Stomach smooth muscle (tissue), 2 donors: ENCODE data around the gene KRTAP4-2.
"Not testable (repeated sequence)": the region's sequence is repeated elsewhere in the genome, so short reads cannot be mapped to it uniquely, and the experiment has no call there.

Source experiments
- H3K27ac ChIP-seq: one replicate; pipeline ENCODE4 v1.7.0; 2013; ENCODE audit warnings: mild to moderate bottlenecking, low read length, inconsistent platforms
- H3K27me3 ChIP-seq, 2 donors: one replicate each; pipeline ENCODE4 v1.7.0; 2013; ENCODE audit warnings: low read length in 2 of 2; ENCODE audit not compliant: insufficient read depth in 2 of 2, control insufficient read depth in 1 of 2
- H3K36me3 ChIP-seq, 2 donors: one replicate each; pipeline ENCODE4 v1.7.0; 2013; ENCODE audit warnings: low read length in 2 of 2; ENCODE audit not compliant: control insufficient read depth in 2 of 2, insufficient read depth in 2 of 2
- H3K4me1 ChIP-seq: one replicate; pipeline ENCODE4 v1.7.0; 2013; ENCODE audit warnings: low read length; ENCODE audit not compliant: control insufficient read depth, insufficient read depth
- H3K4me3 ChIP-seq, 2 donors: one replicate each; pipeline ENCODE4 v1.7.0; 2013; ENCODE audit warnings: low read length in 2 of 2
- H3K9ac ChIP-seq, 2 donors: one replicate each; pipeline ENCODE4 v1.7.0; 2013; ENCODE audit warnings: low read length in 2 of 2, mild to moderate bottlenecking in 1 of 2
- H3K9me3 ChIP-seq, 2 donors: one replicate each; pipeline ENCODE4 v1.7.0; 2013; ENCODE audit warnings: low read length in 2 of 2; ENCODE audit not compliant: control insufficient read depth in 2 of 2
- donor health status: healthy.
- donor health status: Pancreatic carcinoma.

KRTAP4-2 gene

DNA sequence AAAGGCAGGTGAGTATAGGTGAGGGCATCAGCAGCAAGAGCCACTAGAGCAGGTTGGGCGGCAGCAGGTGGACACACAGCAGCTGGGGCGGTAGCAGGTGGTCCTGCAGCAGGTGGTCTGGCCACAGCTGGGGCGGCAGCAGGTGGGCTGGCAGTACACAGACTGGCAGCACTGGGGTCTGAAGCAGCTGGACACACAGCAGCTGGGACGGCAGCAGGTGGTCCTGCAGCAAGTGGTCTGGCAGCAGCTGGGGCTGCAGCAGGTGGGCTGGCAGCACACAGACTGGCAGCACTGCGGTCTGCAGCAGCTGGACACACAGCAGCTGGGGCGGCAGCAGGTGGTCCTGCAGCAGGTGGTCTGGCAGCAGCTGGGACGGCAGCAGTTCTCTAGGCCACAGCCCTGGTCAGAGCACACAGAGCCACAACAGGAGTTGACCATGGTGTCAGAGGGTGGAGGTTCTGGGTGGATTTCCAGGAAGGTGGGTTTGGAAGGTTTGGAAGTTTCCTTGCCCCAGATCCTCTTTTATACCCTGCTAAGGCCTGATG, at the start of gene KRTAP4-2:
Gene KRTAP4-2 (minus strand): TSS at position 495 of the 545 bp plus-strand sequence. CDS start 57 bp downstream, at position 438.
- H3K4me1 ChIP-seq = no peaks in the 10 kb centered on the region
- no peaks in the 10 kb centered on the region for H3K36me3 ChIP-seq
- no peak within 1 kb of the TSS for H3K4me3 ChIP-seq
- peaks cover 0 to 9% of the 10 kb centered on the region in 2 donors for H3K27me3 ChIP-seq
- H3K9ac ChIP-seq = no peak within 1 kb of the TSS
- no peaks in the 10 kb centered on the region for H3K9me3 ChIP-seq
- H3K27ac ChIP-seq = no peak within 1 kb of the TSS

DNA sequence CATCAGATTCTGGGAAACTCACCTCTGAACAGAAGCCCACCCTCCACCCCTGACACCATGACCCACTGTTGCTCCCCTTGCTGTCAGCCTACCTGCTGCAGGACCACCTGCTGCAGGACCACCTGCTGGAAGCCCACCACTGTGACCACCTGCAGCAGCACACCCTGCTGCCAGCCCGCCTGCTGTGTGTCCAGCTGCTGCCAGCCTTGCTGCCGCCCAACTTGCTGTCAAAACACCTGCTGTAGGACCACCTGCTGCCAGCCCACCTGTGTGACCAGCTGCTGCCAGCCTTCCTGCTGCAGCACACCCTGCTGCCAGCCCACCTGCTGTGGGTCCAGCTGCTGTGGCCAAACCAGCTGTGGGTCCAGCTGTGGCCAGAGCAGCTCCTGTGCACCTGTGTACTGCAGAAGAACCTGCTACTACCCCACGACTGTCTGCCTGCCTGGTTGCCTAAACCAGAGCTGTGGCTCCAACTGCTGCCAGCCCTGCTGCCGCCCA, 48.6 kb upstream of the KRTAP4-2 start, which contains the start of gene KRTAP9-2:
Gene KRTAP9-2 (plus strand): TSS at position 51 of the 498 bp plus-strand sequence. CDS start 7 bp downstream, at position 58.
- H3K4me1 ChIP-seq, H3K36me3 ChIP-seq, H3K4me3 ChIP-seq, H3K27me3 ChIP-seq, H3K9me3 ChIP-seq, H3K9ac ChIP-seq, H3K27ac ChIP-seq: not testable (repeated sequence)

DNA sequence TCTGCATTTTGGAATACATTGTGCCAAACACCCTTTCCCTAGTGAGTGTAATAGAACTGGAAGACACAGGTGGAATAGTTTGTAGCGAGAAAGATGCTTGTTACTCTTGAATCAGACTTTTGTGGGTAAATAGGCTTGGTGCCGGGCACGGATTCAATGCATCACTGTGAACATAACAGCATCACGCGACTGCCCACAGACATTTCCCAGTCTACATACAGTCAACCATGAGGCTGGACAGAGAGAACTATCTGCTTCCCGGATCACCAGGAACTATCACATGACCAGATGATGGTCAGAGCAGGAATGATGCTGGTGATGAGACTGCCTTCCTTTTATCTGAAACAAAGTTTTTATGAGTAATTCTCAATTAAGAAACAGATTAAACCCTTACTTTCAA, 48.0 kb upstream of the KRTAP4-2 start:
- H3K9ac ChIP-seq = no peak overlapping the region
- H3K4me1 ChIP-seq = no peaks in the 10 kb centered on the region
- H3K27me3 ChIP-seq = peaks cover 0 to 5% of the 10 kb centered on the region in 2 donors
- H3K4me3 ChIP-seq = no peak overlapping the region
- no peaks in the 10 kb centered on the region for H3K9me3 ChIP-seq
- no peaks in the 10 kb centered on the region for H3K36me3 ChIP-seq
- no peak overlapping the region for H3K27ac ChIP-seq

DNA sequence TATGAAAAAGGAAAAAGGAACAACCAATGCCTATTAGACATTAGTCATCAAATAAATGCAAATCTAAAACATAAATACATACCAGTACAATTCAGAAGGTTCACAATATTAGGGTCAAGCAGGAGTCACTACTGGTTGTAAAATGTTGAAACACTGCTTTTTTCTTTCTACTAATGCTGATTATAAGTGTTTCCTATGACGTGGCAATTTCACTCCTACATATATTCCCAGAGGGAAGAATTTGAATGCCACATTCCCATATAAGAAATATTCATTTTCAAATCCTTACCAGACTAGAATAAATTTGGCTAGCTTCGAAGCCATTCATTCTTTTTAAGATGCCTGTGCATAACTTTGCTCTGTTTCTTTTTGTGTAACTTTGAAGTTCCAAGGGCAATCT, 45.8 kb upstream of the KRTAP4-2 start:
- H3K27ac ChIP-seq = no peak overlapping the region
- H3K4me3 ChIP-seq = no peak overlapping the region
- no peaks in the 10 kb centered on the region for H3K9me3 ChIP-seq
- no peaks in the 10 kb centered on the region for H3K36me3 ChIP-seq
- peaks cover 0 to 3% of the 10 kb centered on the region in 2 donors for H3K27me3 ChIP-seq
- H3K4me1 ChIP-seq = no peaks in the 10 kb centered on the region
- H3K9ac ChIP-seq = no peak overlapping the region

DNA sequence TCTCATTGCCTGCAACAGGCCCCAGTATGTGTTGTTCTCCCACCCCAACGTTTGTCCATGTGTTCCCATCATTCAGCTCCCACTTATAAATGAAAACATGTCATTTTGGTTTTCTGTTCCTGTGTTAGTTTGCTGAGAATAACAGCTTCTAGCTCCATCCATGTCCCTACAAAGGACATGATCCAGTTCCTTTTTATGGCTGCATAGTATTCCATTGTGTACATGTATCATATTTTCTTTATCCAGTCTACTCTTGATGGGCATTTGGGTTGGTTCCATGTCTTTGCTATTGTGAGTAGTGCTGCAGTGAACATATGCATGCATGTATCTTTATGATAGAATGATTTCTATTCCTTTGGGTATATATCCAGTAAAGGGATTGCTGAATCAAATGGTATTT, 37.7 kb upstream of the KRTAP4-2 start:
- H3K4me1 ChIP-seq = no peaks in the 10 kb centered on the region
- no peaks in the 10 kb centered on the region for H3K9me3 ChIP-seq
- no peak overlapping the region for H3K4me3 ChIP-seq
- no peak overlapping the region for H3K9ac ChIP-seq
- no peaks in the 10 kb centered on the region for H3K36me3 ChIP-seq
- no peak overlapping the region for H3K27ac ChIP-seq
- peaks cover 0 to 4% of the 10 kb centered on the region in 2 donors for H3K27me3 ChIP-seq

DNA sequence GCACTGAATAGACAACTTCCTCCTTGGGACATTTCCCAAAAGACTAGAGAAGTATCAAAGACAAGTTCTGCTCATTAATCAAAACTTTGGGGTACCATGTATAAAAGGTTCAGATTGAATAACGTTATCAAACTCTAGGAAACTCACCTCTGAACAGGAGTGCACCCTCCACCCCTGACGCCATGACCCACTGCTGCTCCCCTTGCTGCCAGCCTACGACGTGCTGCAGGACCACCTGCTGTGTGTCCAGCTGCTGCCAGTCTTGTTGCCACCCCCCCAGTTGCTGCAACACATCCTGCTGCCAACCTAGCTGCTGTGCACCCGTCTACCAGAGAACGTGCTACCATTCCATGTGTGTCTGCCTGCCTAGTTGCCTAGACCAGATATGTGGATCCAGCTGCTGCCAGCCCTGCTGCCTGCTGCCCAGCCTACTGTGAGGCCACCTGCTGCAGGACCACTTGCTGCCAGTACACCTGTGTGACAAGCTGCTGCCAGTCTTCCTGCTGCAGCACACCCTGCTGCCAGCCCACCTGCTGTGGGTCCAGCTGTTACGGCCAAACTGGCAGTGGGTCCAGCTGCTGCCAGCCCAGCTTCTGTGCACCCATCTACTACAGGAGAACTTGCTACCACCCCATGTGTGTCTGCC, 34.6 kb upstream of the KRTAP4-2 start:
- Histone ChIP-seq H3K27ac (no peak overlapping the region), H3K4me1 (no peaks in the 10 kb centered on the region), H3K36me3 (no peaks in the 10 kb centered on the region), H3K27me3 (peaks cover 0 to 4% of the 10 kb centered on the region in 2 donors), H3K9me3 (no peaks in the 10 kb centered on the region), H3K9ac (no peak overlapping the region), H3K4me3 (no peak overlapping the region)

DNA sequence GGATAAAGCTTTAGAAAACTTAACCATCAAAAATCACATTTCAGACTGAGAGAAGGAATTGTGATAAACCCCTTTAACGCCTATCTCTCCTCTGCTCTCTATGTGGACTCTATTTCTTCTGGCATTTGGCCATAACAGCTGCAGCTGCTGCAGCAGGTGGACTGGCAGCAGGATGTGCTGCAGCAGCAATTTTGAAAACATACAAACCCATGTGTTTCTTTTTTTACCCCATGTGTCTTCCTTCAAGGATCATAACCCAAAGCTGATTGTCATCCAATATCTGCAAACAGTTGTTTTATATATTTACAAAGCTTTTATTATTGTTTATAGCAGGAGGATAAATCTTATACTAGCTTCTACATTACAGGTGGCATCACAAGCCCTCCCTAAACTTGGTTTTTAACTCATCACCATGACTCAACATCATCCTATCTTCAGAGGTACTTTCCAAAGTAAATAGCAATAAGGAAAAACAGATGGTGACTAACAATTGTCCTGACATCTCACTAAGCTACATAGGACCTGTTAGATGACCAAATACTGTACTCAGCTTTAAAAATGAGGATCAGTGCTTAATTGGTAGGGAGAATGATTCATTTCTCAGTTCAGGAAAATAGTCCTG, 33.9 kb upstream of the KRTAP4-2 start:
- Histone ChIP-seq H3K4me1 (no peaks in the 10 kb centered on the region), H3K27ac (no peak overlapping the region), H3K9ac (no peak overlapping the region), H3K27me3 (peaks cover 0 to 4% of the 10 kb centered on the region in 2 donors), H3K4me3 (no peak overlapping the region), H3K36me3 (no peaks in the 10 kb centered on the region), H3K9me3 (no peaks in the 10 kb centered on the region)

DNA sequence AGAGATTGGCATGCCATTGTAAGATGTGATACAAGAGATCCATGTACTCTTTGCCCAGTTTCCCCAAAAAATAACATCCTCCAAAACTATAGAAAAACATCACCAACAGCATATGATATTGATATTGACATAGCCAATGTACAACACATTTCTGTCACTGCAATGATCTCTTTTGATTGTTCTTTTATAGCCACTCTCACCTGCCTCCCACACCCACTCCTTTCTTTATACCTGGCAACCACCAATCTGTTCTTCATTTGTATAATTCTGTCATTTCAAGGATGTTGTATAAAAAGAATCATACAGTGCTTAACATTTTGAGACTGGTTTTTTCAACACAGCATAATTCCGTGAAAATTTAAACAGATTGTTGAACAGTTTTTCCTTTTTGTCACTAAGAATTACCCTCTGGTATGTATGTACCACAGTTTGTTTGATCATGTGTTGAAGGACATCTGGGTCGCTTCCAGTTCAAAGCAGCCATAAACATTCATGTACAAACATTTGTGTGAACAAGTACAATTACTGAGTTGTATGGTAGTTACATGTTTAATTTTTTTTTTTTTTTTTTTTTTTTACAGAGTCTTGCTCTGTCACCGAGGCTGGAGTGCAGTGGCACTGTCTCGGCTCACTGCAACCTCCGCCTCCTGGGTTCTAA, 21.5 kb upstream of the KRTAP4-2 start:
- H3K4me1 ChIP-seq = no peaks in the 10 kb centered on the region
- H3K4me3 ChIP-seq = no peak overlapping the region
- H3K27me3 ChIP-seq = no peaks in the 10 kb centered on the region
- no peaks in the 10 kb centered on the region for H3K36me3 ChIP-seq
- no peak overlapping the region for H3K9ac ChIP-seq
- H3K9me3 ChIP-seq = no peaks in the 10 kb centered on the region
- no peak overlapping the region for H3K27ac ChIP-seq

DNA sequence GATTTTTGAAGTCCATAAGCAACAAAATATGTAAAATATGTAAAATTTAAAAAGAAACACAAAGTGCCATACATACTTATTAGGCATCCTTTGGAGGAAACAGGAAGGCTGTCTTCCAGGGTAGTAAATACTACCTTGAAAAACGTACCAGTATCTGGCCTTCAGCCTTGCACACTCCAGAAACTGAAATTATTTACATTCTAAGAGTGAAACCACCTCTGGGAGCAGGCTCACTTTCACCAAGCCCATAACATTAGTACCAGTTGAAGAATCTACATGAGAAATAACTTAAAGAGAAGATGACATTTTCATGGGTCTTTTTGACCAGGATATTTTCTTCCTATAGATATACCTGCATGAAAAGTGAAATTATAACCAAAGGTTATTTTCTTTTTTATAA, 18.0 kb upstream of the KRTAP4-2 start:
- no peaks in the 10 kb centered on the region for H3K9me3 ChIP-seq
- no peak overlapping the region for H3K4me3 ChIP-seq
- no peaks in the 10 kb centered on the region for H3K27me3 ChIP-seq
- H3K9ac ChIP-seq = no peak overlapping the region
- H3K27ac ChIP-seq = no peak overlapping the region
- H3K36me3 ChIP-seq = no peaks in the 10 kb centered on the region
- H3K4me1 ChIP-seq = no peaks in the 10 kb centered on the region

DNA sequence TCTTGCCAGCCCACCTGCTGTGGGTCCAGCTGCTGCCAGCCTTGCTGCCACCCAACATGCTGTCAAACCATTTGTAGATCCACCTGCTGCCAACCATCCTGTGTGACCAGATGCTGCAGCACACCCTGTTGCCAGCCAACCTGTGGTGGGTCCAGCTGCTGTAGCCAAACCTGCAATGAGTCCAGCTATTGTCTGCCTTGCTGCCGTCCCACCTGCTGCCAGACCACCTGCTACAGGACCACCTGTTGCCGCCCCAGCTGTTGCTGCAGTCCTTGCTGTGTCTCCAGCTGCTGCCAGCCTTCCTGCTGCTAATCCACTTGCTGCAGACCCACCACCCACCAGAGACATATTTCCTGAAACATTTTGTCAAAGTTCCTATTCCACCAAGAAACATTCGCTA, 12.3 kb upstream of the KRTAP4-2 start:
- Histone ChIP-seq H3K27me3 (peaks cover 0 to 4% of the 10 kb centered on the region in 2 donors), H3K9ac (no peak overlapping the region), H3K4me3 (no peak overlapping the region)

More for the DNA sequence above, 12.3 kb upstream of the KRTAP4-2 start:
- Histone ChIP-seq H3K36me3 (no peaks in the 10 kb centered on the region), H3K9me3 (no peaks in the 10 kb centered on the region), H3K4me1 (no peaks in the 10 kb centered on the region), H3K27ac (no peak overlapping the region)
